HCT116 (cell line): ENCODE data around the gene FIBP.

Experiments used
- CEBPB ChIP-seq: IDR thresholded peaks from 2 replicates; pipeline ENCODE4 v1.6.1; 2012; ENCODE audit warnings: low read depth
- CTCF ChIP-seq, 3 experiments: fragments of 200-600 bp in 1 of 3; sonication (generic) in 1 of 3; IDR thresholded peaks in 2 of 3; conservative IDR thresholded peaks in 1 of 3; 2 replicates each; pipeline ENCODE4 v1.5.1; 2012 to 2017; ENCODE audit warnings: low read depth in 2 of 3, low read length in 2 of 3, antibody characterized with exemption in 1 of 3, borderline replicate concordance in 1 of 3, control low read depth in 1 of 3, mild to moderate bottlenecking in 1 of 3, mixed read lengths in 1 of 3, mixed run types in 1 of 3, moderate library complexity in 1 of 3; ENCODE audit not compliant: insufficient read depth in 1 of 3

- no peak for TF ChIP-seq CEBPB
- TF ChIP-seq CTCF (IDR thresholded peaks at IDR 0.05 in 2 of 3, conservative IDR thresholded peaks at IDR 0.05 in 1 of 3; ENCODE audit: borderline replicate concordance in 1 of 3, insufficient read depth in 1 of 3, low read depth in 2 of 3, low read length in 2 of 3): peak in 2 of 3 experiments; percentile 25 to 48; a peak in 4 of 6 replicates
These were observed 44.3 kb upstream of the FIBP start for GRCh38 chr11:65932558-65932919.
